SU-DHL-6 (cell line): ENCODE results near the gene GPR4.
"Not testable (repeated sequence)": the region's sequence is repeated elsewhere in the genome, so short reads cannot be mapped to it uniquely, and the experiment has no call there.

Source experiments
- EZH2phosphoT487 ChIP-seq: fragments of 200-600 bp; sonication (generic), shearing (Covaris generic); conservative IDR thresholded peaks from 2 replicates; pipeline ENCODE4 v1.6.1; 2018; ENCODE audit warnings: mild to moderate bottlenecking, antibody characterized with exemption, low read length, moderate library complexity, mixed read lengths
- TF ChIP-seq, protein P1 (sequence below): fragments of 200-600 bp; sonication (generic); IDR thresholded peaks from one replicate; pipeline ENCODE4 v1.5.1; 2017; ENCODE audit warnings: antibody characterized with exemption, mild to moderate bottlenecking, low read length, moderate library complexity; ENCODE audit not compliant: insufficient read depth, poor library complexity, severe bottlenecking

GRCh38 chr19:45615056-45615455, 13.0 kb upstream of the GPR4 start:
- TF ChIP-seq, protein P1, sequence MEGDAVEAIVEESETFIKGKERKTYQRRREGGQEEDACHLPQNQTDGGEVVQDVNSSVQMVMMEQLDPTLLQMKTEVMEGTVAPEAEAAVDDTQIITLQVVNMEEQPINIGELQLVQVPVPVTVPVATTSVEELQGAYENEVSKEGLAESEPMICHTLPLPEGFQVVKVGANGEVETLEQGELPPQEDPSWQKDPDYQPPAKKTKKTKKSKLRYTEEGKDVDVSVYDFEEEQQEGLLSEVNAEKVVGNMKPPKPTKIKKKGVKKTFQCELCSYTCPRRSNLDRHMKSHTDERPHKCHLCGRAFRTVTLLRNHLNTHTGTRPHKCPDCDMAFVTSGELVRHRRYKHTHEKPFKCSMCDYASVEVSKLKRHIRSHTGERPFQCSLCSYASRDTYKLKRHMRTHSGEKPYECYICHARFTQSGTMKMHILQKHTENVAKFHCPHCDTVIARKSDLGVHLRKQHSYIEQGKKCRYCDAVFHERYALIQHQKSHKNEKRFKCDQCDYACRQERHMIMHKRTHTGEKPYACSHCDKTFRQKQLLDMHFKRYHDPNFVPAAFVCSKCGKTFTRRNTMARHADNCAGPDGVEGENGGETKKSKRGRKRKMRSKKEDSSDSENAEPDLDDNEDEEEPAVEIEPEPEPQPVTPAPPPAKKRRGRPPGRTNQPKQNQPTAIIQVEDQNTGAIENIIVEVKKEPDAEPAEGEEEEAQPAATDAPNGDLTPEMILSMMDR = not testable (repeated sequence)
- not testable (repeated sequence) for TF ChIP-seq EZH2phosphoT487
